ENCODE measurements around the gene RANBP1. TPM values are rescaled to one million over a fixed set of nuclear protein-coding genes. Genes with fewer than 3 reads are reported as not detected.

The RANBP1 gene
- polyA plus RNA-seq, 1 donor (not counting 4 experiments of a cell fraction or from before 2014, with no cell fraction given), result 193 TPM

- DNase-seq (ENCODE audit: low read depth, low spot score) (no peak), FAIRE-seq (no peak)
- Histone ChIP-seq H3K4me2 (ENCODE audit: control insufficient read depth, extremely low read depth, insufficient read depth, low read depth, low read length) (no peak overlapping the region), H3K9me3 (ENCODE audit: control insufficient read depth, low read depth, low read length) (no peaks in the 10 kb centered on the region), H3K9me1 (ENCODE audit: control insufficient read depth, extremely low read depth, insufficient read depth, low read length) (no peaks in the 10 kb centered on the region), H3K4me1 (ENCODE audit: control insufficient read depth, extremely low read depth, insufficient read depth, low read length) (no peaks in the 10 kb centered on the region), H4K20me1 (ENCODE audit: control insufficient read depth, extremely low read depth, insufficient read depth, low read length) (no peaks in the 10 kb centered on the region), H3K79me2 (ENCODE audit: control insufficient read depth, insufficient read depth, low read length) (no peaks in the 10 kb centered on the region), H3K36me3 (ENCODE audit: control insufficient read depth in 2 of 2, extremely low read depth in 1 of 2, insufficient read depth in 2 of 2, low read length in 2 of 2) (no peaks in the 10 kb centered on the region), H3K9ac (ENCODE audit: control insufficient read depth, extremely low read depth, insufficient read depth, low read length) (no peak overlapping the region), H3K4me3 (ENCODE audit: control insufficient read depth in 2 of 3, extremely low read depth in 1 of 3, insufficient read depth in 2 of 3, low read depth in 1 of 3, low read length in 3 of 3) (no peak overlapping the region), H3K27ac (ENCODE audit: control insufficient read depth, insufficient read depth, low read length) (no peak overlapping the region), H2AFZ (ENCODE audit: control insufficient read depth, low read length) (no peak overlapping the region), H3K27me3 (ENCODE audit: control insufficient read depth, extremely low read depth, insufficient read depth, low read length) (no peaks in the 10 kb centered on the region)
- dilution Hi-C loops (cut with MboI; ENCODE audit: extremely low pct_ligation_motif_present, low sequenced_read_pairs), result no loop called here
- no peak for TF ChIP-seq CTCF (optimal IDR thresholded peaks at IDR 0.05 in 1 of 3, IDR thresholded peaks at IDR 0.05 in 1 of 3, conservative IDR thresholded peaks at IDR 0.05 in 1 of 3; ENCODE audit: extremely low read depth in 1 of 3, insufficient read depth in 2 of 3, low read length in 3 of 3)
Measured at GRCh38 chr22:20153945-20154344, 38.0 kb downstream of the RANBP1 start.

DNA sequence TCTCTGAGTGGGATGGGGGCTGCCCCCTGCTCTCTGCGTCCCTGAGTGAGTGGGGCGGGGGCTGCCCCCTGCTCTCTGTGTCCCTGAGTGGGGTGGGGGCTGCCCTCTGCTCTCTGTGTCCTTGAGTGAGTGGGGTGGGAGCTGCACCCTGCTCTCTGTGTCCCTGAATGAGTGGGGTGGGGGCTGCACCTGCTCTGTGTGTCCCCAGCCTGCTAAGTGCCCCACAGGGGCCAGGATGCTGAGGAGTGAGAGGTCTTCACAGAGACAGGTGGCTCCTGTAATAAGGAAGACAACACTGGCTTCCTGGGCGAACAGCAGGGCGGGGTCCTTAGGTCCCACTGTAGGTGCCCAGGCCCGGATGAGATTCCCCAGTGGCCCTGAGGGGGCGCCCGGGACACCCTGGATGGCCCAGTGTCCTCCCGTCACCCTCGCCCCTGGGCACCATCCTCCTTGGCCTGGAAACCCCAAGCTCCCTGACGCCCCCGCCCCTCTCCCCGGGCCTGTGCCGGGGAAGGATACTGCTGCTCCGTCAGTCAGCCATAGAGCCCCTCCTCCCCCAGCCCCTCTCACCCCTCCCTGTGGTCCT, 38.8 kb downstream of the RANBP1 start:
- Histone ChIP-seq H3K27me3 (ENCODE audit: control insufficient read depth, extremely low read depth, insufficient read depth, low read length) (no peaks in the 10 kb centered on the region), H3K4me1 (ENCODE audit: control insufficient read depth, extremely low read depth, insufficient read depth, low read length) (no peaks in the 10 kb centered on the region), H3K27ac (ENCODE audit: control insufficient read depth, insufficient read depth, low read length) (no peak overlapping the region), H3K9ac (ENCODE audit: control insufficient read depth, extremely low read depth, insufficient read depth, low read length) (no peak overlapping the region), H3K36me3 (ENCODE audit: control insufficient read depth in 2 of 2, extremely low read depth in 1 of 2, insufficient read depth in 2 of 2, low read length in 2 of 2) (no peaks in the 10 kb centered on the region), H3K4me2 (ENCODE audit: control insufficient read depth, extremely low read depth, insufficient read depth, low read depth, low read length) (no peak overlapping the region), H3K9me3 (ENCODE audit: control insufficient read depth, low read depth, low read length) (no peaks in the 10 kb centered on the region), H3K9me1 (ENCODE audit: control insufficient read depth, extremely low read depth, insufficient read depth, low read length) (no peaks in the 10 kb centered on the region), H4K20me1 (ENCODE audit: control insufficient read depth, extremely low read depth, insufficient read depth, low read length) (no peaks in the 10 kb centered on the region), H2AFZ (ENCODE audit: control insufficient read depth, low read length) (no peak overlapping the region), H3K4me3 (ENCODE audit: control insufficient read depth in 2 of 3, extremely low read depth in 1 of 3, insufficient read depth in 2 of 3, low read depth in 1 of 3, low read length in 3 of 3) (no peak overlapping the region), H3K79me2 (ENCODE audit: control insufficient read depth, insufficient read depth, low read length) (no peaks in the 10 kb centered on the region)
- no peak for FAIRE-seq
- TF ChIP-seq CTCF (optimal IDR thresholded peaks at IDR 0.05 in 1 of 3, IDR thresholded peaks at IDR 0.05 in 1 of 3, conservative IDR thresholded peaks at IDR 0.05 in 1 of 3; ENCODE audit: extremely low read depth in 1 of 3, insufficient read depth in 2 of 3, low read length in 3 of 3) (no peak), EZH2 (IDR thresholded peaks at IDR 0.05; ENCODE audit: low read length) (no peak)
- dilution Hi-C loops (cut with MboI; ENCODE audit: extremely low pct_ligation_motif_present, low sequenced_read_pairs), result no loop called here
- DNase-seq (ENCODE audit: low read depth, low spot score), result no peak

All from keratinocyte (primary cell).